GM23338 (cell line): Measurements from ENCODE around the gene SBF2. TPM values are rescaled to one million over a fixed set of nuclear protein-coding genes. Genes with fewer than 3 reads are reported as not detected.

Source experiments
- ATAC-seq: fragments of 200-7000 bp; cut with Tn5 transposase; 3 replicates; pipeline ENCODE4 v1.9.1; 2020
- DNase-seq: peaks from one replicate; pipeline ENCODE4 v3.0.0-alpha.2; 2015; ENCODE audit warnings: low spot score
- H2AFZ ChIP-seq: fragments of 200-600 bp; sonication (generic); 2 replicates; pipeline ENCODE4 v1.8.0; 2016; ENCODE audit warnings: antibody characterized with exemption, mild to moderate bottlenecking, moderate library complexity
- H3F3A ChIP-seq: fragments of 200-600 bp; sonication (generic); replicated peaks from 2 replicates; pipeline ENCODE4 v1.8.0; 2017; ENCODE audit warnings: antibody characterized with exemption, mixed run types, low read depth
- H3K27ac ChIP-seq: fragments of 200-600 bp; sonication (generic); 2 replicates; pipeline ENCODE4 v1.6.1; 2016; ENCODE audit warnings: low read depth
- H3K27me3 ChIP-seq: fragments of 200-600 bp; sonication (generic); 2 replicates; pipeline ENCODE4 v1.8.0; 2016; ENCODE audit warnings: mild to moderate bottlenecking, mixed run types, moderate library complexity; ENCODE audit not compliant: insufficient read depth
- H3K36me3 ChIP-seq: fragments of 200-600 bp; sonication (generic); 2 replicates; pipeline ENCODE4 v1.8.0; 2016; ENCODE audit warnings: mild to moderate bottlenecking; ENCODE audit not compliant: insufficient read depth
- H3K4me1 ChIP-seq: fragments of 200-600 bp; sonication (generic); 2 replicates; pipeline ENCODE4 v1.8.0; 2016; ENCODE audit warnings: mild to moderate bottlenecking, moderate library complexity; ENCODE audit not compliant: insufficient read depth
- H3K4me2 ChIP-seq: fragments of 200-600 bp; sonication (generic); 2 replicates; pipeline ENCODE4 v1.7.1; 2017; ENCODE audit warnings: mixed run types
- H3K4me3 ChIP-seq: fragments of 200-600 bp; sonication (generic); 2 replicates; pipeline ENCODE4 v1.6.1; 2016; ENCODE audit warnings: mixed run types
- H3K79me2 ChIP-seq: fragments of 200-600 bp; sonication (generic); replicated peaks from 2 replicates; pipeline ENCODE4 v1.8.0; 2017; ENCODE audit warnings: mild to moderate bottlenecking; ENCODE audit not compliant: insufficient read depth
- H3K9me2 ChIP-seq: fragments of 200-600 bp; sonication (generic); 2 replicates; pipeline ENCODE4 v1.8.0; 2017; ENCODE audit not compliant: insufficient read depth
- H4K20me1 ChIP-seq: fragments of 200-600 bp; sonication (generic); replicated peaks from 2 replicates; pipeline ENCODE4 v1.8.0; 2017; ENCODE audit warnings: mild to moderate bottlenecking; ENCODE audit not compliant: insufficient read depth
- H3K27ac Mint-ChIP-seq: 2 replicates; pipeline ENCODE4 v1.8.0; 2020; ENCODE audit warnings: inconsistent platforms, mild to moderate bottlenecking, moderate library complexity, mixed read lengths
- H3K27me3 Mint-ChIP-seq: 3 replicates; pipeline ENCODE4 v1.8.0; 2022; ENCODE audit warnings: low read depth, mild to moderate bottlenecking, moderate library complexity, mixed read lengths, inconsistent platforms; ENCODE audit not compliant: insufficient read depth, poor library complexity
- H3K36me3 Mint-ChIP-seq: 3 replicates; pipeline ENCODE4 v1.8.0; 2021; ENCODE audit warnings: low read depth, mild to moderate bottlenecking, inconsistent platforms, moderate library complexity, mixed read lengths
- H3K4me1 Mint-ChIP-seq: 3 replicates; pipeline ENCODE4 v1.8.0; 2020; ENCODE audit warnings: mild to moderate bottlenecking, inconsistent platforms, mixed read lengths
- H3K4me3 Mint-ChIP-seq: 3 replicates; pipeline ENCODE4 v1.8.0; 2021; ENCODE audit warnings: moderate library complexity, mild to moderate bottlenecking, inconsistent platforms, mixed read lengths
- H3K9me3 Mint-ChIP-seq: 3 replicates; pipeline ENCODE4 v1.8.0; 2020; ENCODE audit warnings: moderate library complexity, mild to moderate bottlenecking, inconsistent platforms, mixed read lengths
- CREB1 ChIP-seq: fragments of 250-450 bp; sonication (Bioruptor Pico); IDR thresholded peaks from 2 replicates; pipeline ENCODE4 v1.5.0; 2020; ENCODE audit warnings: low read depth, mild to moderate bottlenecking, moderate library complexity
- CTCF ChIP-seq, 2 experiments: fragments of 200-600 bp in 1 of 2; sonication (generic) in 1 of 2; conservative IDR thresholded peaks; 2 replicates each; pipeline versions ENCODE4 v1.5.1 to v1.6.1; 2016 to 2017; ENCODE audit warnings: antibody characterized with exemption in 2 of 2, low read depth in 2 of 2, mild to moderate bottlenecking in 2 of 2, moderate library complexity in 1 of 2
- ETS1 ChIP-seq: IDR thresholded peaks from 2 replicates; pipeline ENCODE4 v1.6.1; 2016; ENCODE audit warnings: antibody characterized with exemption
- EZH2 ChIP-seq: fragments of 200-600 bp; sonication (generic); IDR thresholded peaks from one replicate; pipeline ENCODE4 v1.8.0; 2017; ENCODE audit warnings: antibody characterized with exemption, mild to moderate bottlenecking, low read depth; ENCODE audit not compliant: unreplicated experiment
- EZH2phosphoT487 ChIP-seq: fragments of 200-600 bp; sonication (generic); IDR thresholded peaks from one replicate; pipeline ENCODE4 v1.8.1; 2018; ENCODE audit warnings: antibody characterized with exemption; ENCODE audit not compliant: unreplicated experiment
- JUNB ChIP-seq: IDR thresholded peaks from one replicate; pipeline ENCODE4 v1.6.1; 2016; ENCODE audit warnings: antibody characterized with exemption; ENCODE audit not compliant: unreplicated experiment
- NANOG ChIP-seq: IDR thresholded peaks from 2 replicates; pipeline ENCODE4 v1.6.1; 2016; ENCODE audit warnings: antibody characterized with exemption, borderline replicate concordance
- POLR2AphosphoS5 ChIP-seq: IDR thresholded peaks from 2 replicates; pipeline ENCODE4 v1.6.1; 2016; ENCODE audit warnings: antibody characterized with exemption, low read depth
- REST ChIP-seq: IDR thresholded peaks from one replicate; pipeline ENCODE4 v1.6.1; 2018; ENCODE audit warnings: antibody characterized with exemption; ENCODE audit not compliant: unreplicated experiment
- STAT1 ChIP-seq: IDR thresholded peaks from one replicate; pipeline ENCODE4 v1.6.1; 2016; ENCODE audit warnings: antibody characterized with exemption; ENCODE audit not compliant: unreplicated experiment
- ZNF114 ChIP-seq: fragments of 250-450 bp; sonication (Bioruptor Pico); IDR thresholded peaks from 2 replicates; pipeline ENCODE4 v1.5.0; 2020; ENCODE audit warnings: mild to moderate bottlenecking, moderate library complexity
- ZNF331 ChIP-seq: fragments of 250-450 bp; sonication (Bioruptor Pico); IDR thresholded peaks from 2 replicates; pipeline ENCODE4 v1.5.0; 2020; ENCODE audit warnings: low read depth, mild to moderate bottlenecking, moderate library complexity
- polyA plus RNA-seq: library from polyadenylated mRNA; unstranded; fragments of >200 nt; fragmentation: Nextera tagmentation; extraction: Ambion mirVana; gene quantifications from 2 replicates; pipeline ENCODE4 v1.2.1, GENCODE V29; 2016
- total RNA-seq: library from RNA; depleted of rRNA; stranded (reverse); fragments of >200 nt; shearing (Covaris generic); gene quantifications from 2 replicates; pipeline ENCODE4 v1.2.3, GENCODE V29; 2014

SBF2 gene
- total and polyA plus RNA-seq, 2 experiments from 2014 or later, result 25.6 to 53.5 TPM

- TF ChIP-seq JUNB (no peak), EZH2 (no peak), REST (no peak), ZNF114 (CRISPR knock-in tag) (no peak), CTCF (conservative IDR thresholded peaks at IDR 0.05; ENCODE audit: low read depth in 2 of 2) (no peak)
These were observed 537.1 kb downstream of the SBF2 start (continued) for GRCh38 chr11:9756878-9757277.

- H3K4me3 Mint-ChIP-seq, result no peak overlapping the region
- Histone ChIP-seq H3K4me2 (no peak overlapping the region), H3K36me3 (no peaks in the 10 kb centered on the region), H3K9me2 (no peaks in the 10 kb centered on the region), H2AFZ (no peak overlapping the region), H4K20me1 (no peaks in the 10 kb centered on the region), H3F3A (0 out of 2 replicates have a peak, but pooled peaks cover 12% of the 10 kb centered on the region), H3K27me3 (no peaks in the 10 kb centered on the region), H3K4me3 (no peak overlapping the region), H3K79me2 (no peaks in the 10 kb centered on the region), H3K27ac (no peak overlapping the region), H3K4me1 (peaks cover 35% of the 10 kb centered on the region)
- H3K27me3 Mint-ChIP-seq, result peaks cover 6% of the 10 kb centered on the region
- H3K9me3 Mint-ChIP-seq, result no peaks in the 10 kb centered on the region
- H3K4me1 Mint-ChIP-seq, result peaks cover 36% of the 10 kb centered on the region
- no peak for TF ChIP-seq ETS1
- no peak for TF ChIP-seq ZNF114 (CRISPR knock-in tag)
- no peak for TF ChIP-seq JUNB
- no peak for TF ChIP-seq ZNF331 (CRISPR knock-in tag)
- TF ChIP-seq CREB1 (CRISPR knock-in tag), result no peak
- TF ChIP-seq EZH2, result no peak
- no peak for TF ChIP-seq NANOG
- no peak for TF ChIP-seq EZH2phosphoT487
- TF ChIP-seq STAT1, result no peak
- TF ChIP-seq REST, result no peak
- TF ChIP-seq CTCF (conservative IDR thresholded peaks at IDR 0.05; ENCODE audit: low read depth in 2 of 2), result no peak
- no peak for TF ChIP-seq POLR2AphosphoS5
- no peak overlapping the region for H3K27ac Mint-ChIP-seq
- H3K36me3 Mint-ChIP-seq, result 0 out of 3 replicates have a peak, but pooled peaks cover 2% of the 10 kb centered on the region
- DNase-seq, result no peak
- ATAC-seq, result no peak
These were observed 537.6 kb downstream of the SBF2 start for GRCh38 chr11:9756461-9756860.
